HepG2 (cell line): ENCODE results near the gene SRSF7. TPM values are rescaled to one million over a fixed set of nuclear protein-coding genes. Genes with fewer than 3 reads are reported as not detected.
A peak's percentile ranks its signal among the peaks of the same experiment; 100 is the strongest.

ENCODE experiments used
- ADNP ChIP-seq: sonication (generic); formaldehyde crosslinking; IDR thresholded peaks from 2 replicates; pipeline ENCODE4 v1.4.0; 2020; ENCODE audit warnings: missing genetic modification reagents
- CBFB ChIP-seq: sonication (generic); formaldehyde crosslinking; IDR thresholded peaks from 2 replicates; pipeline ENCODE4 v1.4.0; 2020; ENCODE audit warnings: missing genetic modification reagents
- CHD2 ChIP-seq: IDR thresholded peaks from 2 replicates; pipeline ENCODE4 v1.6.1; 2011; ENCODE audit warnings: low read depth, low read length, improper control_type of control experiment
- ETV5 ChIP-seq: IDR thresholded peaks from 2 replicates; pipeline ENCODE4 v1.6.1; 2018; ENCODE audit warnings: missing biosample characterization, missing genetic modification reagents, inconsistent platforms, borderline replicate concordance
- FOXO1 ChIP-seq: sonication (generic); formaldehyde crosslinking; IDR thresholded peaks from 2 replicates; pipeline ENCODE4 v1.4.0; 2020; ENCODE audit warnings: missing genetic modification reagents
- MIXL1 ChIP-seq: IDR thresholded peaks from 2 replicates; pipeline ENCODE4 v1.6.1; 2016
- NR1H2 ChIP-seq: sonication (generic); formaldehyde crosslinking; IDR thresholded peaks from 2 replicates; pipeline ENCODE4 v1.8.1; 2022; ENCODE audit warnings: low read depth, missing genetic modification reagents, borderline replicate concordance
- PHF21A ChIP-seq: sonication (generic); formaldehyde crosslinking; IDR thresholded peaks from 2 replicates; pipeline ENCODE4 v1.5.0; 2020; ENCODE audit warnings: mild to moderate bottlenecking, missing genetic modification reagents
- PHF5A ChIP-seq: IDR thresholded peaks from one replicate; pipeline ENCODE4 v1.6.1; 2018; ENCODE audit warnings: low read depth, missing genetic modification reagents; ENCODE audit not compliant: unreplicated experiment
- SALL2 ChIP-seq: sonication (generic); formaldehyde crosslinking; IDR thresholded peaks from 2 replicates; pipeline ENCODE4 v1.8.1; 2023; ENCODE audit warnings: mild to moderate bottlenecking, missing genetic modification reagents, inconsistent platforms
- SRY ChIP-seq: sonication (generic); formaldehyde crosslinking; IDR thresholded peaks from 2 replicates; pipeline ENCODE4 v1.8.0; 2022; ENCODE audit warnings: mild to moderate bottlenecking, missing genetic modification reagents
- STAT5B ChIP-seq: sonication (generic); formaldehyde crosslinking; IDR thresholded peaks from 2 replicates; pipeline ENCODE4 v1.4.0; 2020; ENCODE audit warnings: missing genetic modification reagents
- ZFP82 ChIP-seq: sonication (generic); formaldehyde crosslinking; IDR thresholded peaks from 2 replicates; pipeline ENCODE4 v1.5.1; 2020; ENCODE audit warnings: mild to moderate bottlenecking, missing genetic modification reagents, borderline replicate concordance
- ZNF121 ChIP-seq: sonication (generic); formaldehyde crosslinking; IDR thresholded peaks from 2 replicates; pipeline ENCODE4 v1.5.0; 2020; ENCODE audit warnings: mild to moderate bottlenecking, missing genetic modification reagents
- ZNF138 ChIP-seq: sonication (generic); formaldehyde crosslinking; IDR thresholded peaks from 2 replicates; pipeline ENCODE4 v1.5.0; 2020; ENCODE audit warnings: mild to moderate bottlenecking, low read depth, missing genetic modification reagents
- ZNF17 ChIP-seq: sonication (generic); formaldehyde crosslinking; IDR thresholded peaks from 2 replicates; pipeline ENCODE4 v1.5.0; 2020; ENCODE audit warnings: mild to moderate bottlenecking, missing genetic modification reagents
- ZNF205 ChIP-seq: IDR thresholded peaks from 2 replicates; pipeline ENCODE4 v1.6.1; 2018; ENCODE audit warnings: missing biosample characterization, missing genetic modification reagents
- ZNF446 ChIP-seq: sonication (generic); formaldehyde crosslinking; IDR thresholded peaks from 2 replicates; pipeline ENCODE4 v1.5.0; 2020; ENCODE audit warnings: mild to moderate bottlenecking, missing genetic modification reagents
- ZNF563 ChIP-seq: sonication (generic); formaldehyde crosslinking; IDR thresholded peaks from 2 replicates; pipeline ENCODE4 v1.8.0; 2022; ENCODE audit warnings: mild to moderate bottlenecking, moderate library complexity, missing genetic modification reagents
- polyA plus RNA-seq, 8 experiments: library from polyadenylated mRNA; depleted of rRNA in 3 of 8; stranded (reverse) in 7 of 8; unstranded in 1 of 8; fragments of >200 nt; fragmentation: Illumina TruSeq in 4 of 8; extraction: Trizol in 4 of 8; gene quantifications; 2 replicates each; pipeline versions ENCODE4 v1.2.1 to v1.2.3, GENCODE V29; 2011 to 2016; ENCODE audit warnings: low read depth in 4 of 8, missing spikeins in 1 of 8, mixed read lengths in 1 of 8; ENCODE audit not compliant: insufficient read depth in 1 of 8
- total RNA-seq, 5 experiments: library from RNA; depleted of rRNA; stranded (reverse); fragments of >200 nt; fragmentation: Illumina TruSeq; extraction: Trizol; gene quantifications; 2 replicates each; pipeline ENCODE4 v1.2.3, GENCODE V29; 2016; ENCODE audit warnings: low read depth in 1 of 5
- TF ChIP-seq, protein P1 (sequence below): sonication (generic); formaldehyde crosslinking; IDR thresholded peaks from 2 replicates; pipeline ENCODE4 v1.4.0; 2020; ENCODE audit warnings: missing genetic modification reagents
- TF ChIP-seq, protein P2 (sequence below): sonication (generic); formaldehyde crosslinking; IDR thresholded peaks from 2 replicates; pipeline ENCODE4 v1.5.0; 2020; ENCODE audit warnings: missing genetic modification reagents
- TF ChIP-seq, protein P3 (sequence below): sonication (generic); formaldehyde crosslinking; IDR thresholded peaks from 2 replicates; pipeline ENCODE4 v1.8.1; 2023; ENCODE audit warnings: mild to moderate bottlenecking, moderate library complexity, missing genetic modification reagents
- TF ChIP-seq, protein P4 (sequence below): sonication (generic); formaldehyde crosslinking; IDR thresholded peaks from 2 replicates; pipeline ENCODE4 v1.9.0; 2021; ENCODE audit warnings: missing genetic modification reagents, borderline replicate concordance

The SRSF7 gene
- total and polyA plus RNA-seq, 2 of the 13 experiments (the other 11 are each of a cell fraction or from before 2014, with no cell fraction given): 172 to 275 TPM

DNA sequence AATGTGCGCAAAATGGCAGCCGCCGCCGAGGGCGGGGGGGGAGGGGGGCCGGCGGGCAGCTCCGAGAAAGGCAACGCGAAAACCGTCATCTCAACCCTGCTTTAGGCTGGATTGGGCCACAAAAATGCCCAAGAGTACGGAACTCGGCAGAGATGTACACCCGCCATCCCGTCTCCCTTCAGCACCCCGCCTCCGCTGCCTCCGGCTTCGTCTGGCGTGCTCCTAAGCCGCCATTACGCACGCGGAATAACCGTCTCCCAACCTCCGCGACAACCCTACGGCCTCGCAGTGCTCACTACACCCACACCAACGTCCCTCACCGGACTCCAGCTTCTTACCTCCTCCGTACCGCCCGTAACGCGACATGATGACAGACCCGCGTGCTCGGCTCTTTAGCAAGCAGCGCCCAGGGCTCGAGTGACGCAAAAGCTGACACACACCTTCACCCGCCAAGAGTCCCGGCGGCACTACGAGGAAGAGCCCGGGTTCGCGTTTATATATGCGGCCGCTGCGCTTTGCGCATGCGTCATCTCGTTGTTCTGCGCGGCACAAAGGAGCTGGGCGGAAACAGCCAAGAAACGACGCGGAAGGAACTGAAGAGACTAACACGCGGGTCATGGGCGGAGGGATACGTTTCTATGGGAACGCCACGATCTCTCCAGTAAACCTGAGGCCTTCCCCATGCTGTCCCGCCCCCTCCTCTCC is at the start of gene SRSF7 (continued):
- TF ChIP-seq, protein P1, sequence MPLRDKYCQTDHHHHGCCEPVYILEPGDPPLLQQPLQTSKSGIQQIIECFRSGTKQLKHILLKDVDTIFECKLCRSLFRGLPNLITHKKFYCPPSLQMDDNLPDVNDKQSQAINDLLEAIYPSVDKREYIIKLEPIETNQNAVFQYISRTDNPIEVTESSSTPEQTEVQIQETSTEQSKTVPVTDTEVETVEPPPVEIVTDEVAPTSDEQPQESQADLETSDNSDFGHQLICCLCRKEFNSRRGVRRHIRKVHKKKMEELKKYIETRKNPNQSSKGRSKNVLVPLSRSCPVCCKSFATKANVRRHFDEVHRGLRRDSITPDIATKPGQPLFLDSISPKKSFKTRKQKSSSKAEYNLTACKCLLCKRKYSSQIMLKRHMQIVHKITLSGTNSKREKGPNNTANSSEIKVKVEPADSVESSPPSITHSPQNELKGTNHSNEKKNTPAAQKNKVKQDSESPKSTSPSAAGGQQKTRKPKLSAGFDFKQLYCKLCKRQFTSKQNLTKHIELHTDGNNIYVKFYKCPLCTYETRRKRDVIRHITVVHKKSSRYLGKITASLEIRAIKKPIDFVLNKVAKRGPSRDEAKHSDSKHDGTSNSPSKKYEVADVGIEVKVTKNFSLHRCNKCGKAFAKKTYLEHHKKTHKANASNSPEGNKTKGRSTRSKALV (CRISPR knock-in tag): peak; percentile 78
- TF ChIP-seq, protein P2, sequence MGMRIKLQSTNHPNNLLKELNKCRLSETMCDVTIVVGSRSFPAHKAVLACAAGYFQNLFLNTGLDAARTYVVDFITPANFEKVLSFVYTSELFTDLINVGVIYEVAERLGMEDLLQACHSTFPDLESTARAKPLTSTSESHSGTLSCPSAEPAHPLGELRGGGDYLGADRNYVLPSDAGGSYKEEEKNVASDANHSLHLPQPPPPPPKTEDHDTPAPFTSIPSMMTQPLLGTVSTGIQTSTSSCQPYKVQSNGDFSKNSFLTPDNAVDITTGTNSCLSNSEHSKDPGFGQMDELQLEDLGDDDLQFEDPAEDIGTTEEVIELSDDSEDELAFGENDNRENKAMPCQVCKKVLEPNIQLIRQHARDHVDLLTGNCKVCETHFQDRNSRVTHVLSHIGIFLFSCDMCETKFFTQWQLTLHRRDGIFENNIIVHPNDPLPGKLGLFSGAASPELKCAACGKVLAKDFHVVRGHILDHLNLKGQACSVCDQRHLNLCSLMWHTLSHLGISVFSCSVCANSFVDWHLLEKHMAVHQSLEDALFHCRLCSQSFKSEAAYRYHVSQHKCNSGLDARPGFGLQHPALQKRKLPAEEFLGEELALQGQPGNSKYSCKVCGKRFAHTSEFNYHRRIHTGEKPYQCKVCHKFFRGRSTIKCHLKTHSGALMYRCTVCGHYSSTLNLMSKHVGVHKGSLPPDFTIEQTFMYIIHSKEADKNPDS: peak; percentile 85; the same call in 1 of the 2 replicates
- TF ChIP-seq ETV5 (CRISPR knock-in tag) (peak; percentile 80), ZNF205 (peak; percentile 91; the same call in 1 of the 2 replicates), STAT5B (CRISPR knock-in tag) (peak; percentile 95; the same call in 1 of the 2 replicates), SRY (peak; percentile 86; the same call in 1 of the 2 replicates), CBFB (CRISPR knock-in tag) (peak; percentile 79), ZNF446 (peak; percentile 76; the same call in 1 of the 2 replicates), CHD2 (peak; percentile 85), ZNF121 (CRISPR knock-in tag) (0 out of 2 replicates have a peak, but pooled peaks have one; percentile 32), ZFP82 (CRISPR knock-in tag) (peak; percentile 97), ADNP (no peak), ZNF17 (CRISPR knock-in tag) (peak; percentile 89; the same call in 1 of the 2 replicates), ZNF563 (CRISPR knock-in tag) (peak; percentile 92), FOXO1 (CRISPR knock-in tag) (no peak; the same call in 1 of the 2 replicates), PHF21A (CRISPR knock-in tag) (peak; percentile 62; the same call in 1 of the 2 replicates), ZNF138 (CRISPR knock-in tag) (peak; percentile 80; the same call in 1 of the 2 replicates), NR1H2 (CRISPR knock-in tag) (no peak; the same call in 1 of the 2 replicates), PHF5A (CRISPR knock-in tag) (peak; percentile 38), SALL2 (CRISPR knock-in tag) (peak; percentile 75), MIXL1 (CRISPR knock-in tag) (no peak)
- TF ChIP-seq, protein P3, sequence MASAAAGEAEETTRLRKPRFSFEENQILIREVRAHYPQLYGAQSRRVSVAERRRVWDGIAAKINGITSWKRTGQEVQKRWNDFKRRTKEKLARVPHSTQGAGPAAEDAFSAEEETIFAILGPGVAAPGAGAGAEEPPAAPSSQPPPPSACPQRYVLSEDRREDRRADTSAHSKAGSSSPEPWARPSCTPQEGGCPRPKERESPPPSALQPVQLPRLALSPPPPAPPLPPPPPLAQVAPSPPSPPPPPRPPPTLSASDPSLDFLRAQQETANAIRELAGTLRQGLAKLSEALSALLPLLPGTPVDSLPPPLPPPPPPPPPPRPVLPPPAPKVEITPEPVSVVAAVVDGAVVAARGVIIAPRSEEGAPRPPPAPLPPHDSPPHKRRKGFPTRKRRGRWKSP: peak; percentile 92
- TF ChIP-seq, protein P4, sequence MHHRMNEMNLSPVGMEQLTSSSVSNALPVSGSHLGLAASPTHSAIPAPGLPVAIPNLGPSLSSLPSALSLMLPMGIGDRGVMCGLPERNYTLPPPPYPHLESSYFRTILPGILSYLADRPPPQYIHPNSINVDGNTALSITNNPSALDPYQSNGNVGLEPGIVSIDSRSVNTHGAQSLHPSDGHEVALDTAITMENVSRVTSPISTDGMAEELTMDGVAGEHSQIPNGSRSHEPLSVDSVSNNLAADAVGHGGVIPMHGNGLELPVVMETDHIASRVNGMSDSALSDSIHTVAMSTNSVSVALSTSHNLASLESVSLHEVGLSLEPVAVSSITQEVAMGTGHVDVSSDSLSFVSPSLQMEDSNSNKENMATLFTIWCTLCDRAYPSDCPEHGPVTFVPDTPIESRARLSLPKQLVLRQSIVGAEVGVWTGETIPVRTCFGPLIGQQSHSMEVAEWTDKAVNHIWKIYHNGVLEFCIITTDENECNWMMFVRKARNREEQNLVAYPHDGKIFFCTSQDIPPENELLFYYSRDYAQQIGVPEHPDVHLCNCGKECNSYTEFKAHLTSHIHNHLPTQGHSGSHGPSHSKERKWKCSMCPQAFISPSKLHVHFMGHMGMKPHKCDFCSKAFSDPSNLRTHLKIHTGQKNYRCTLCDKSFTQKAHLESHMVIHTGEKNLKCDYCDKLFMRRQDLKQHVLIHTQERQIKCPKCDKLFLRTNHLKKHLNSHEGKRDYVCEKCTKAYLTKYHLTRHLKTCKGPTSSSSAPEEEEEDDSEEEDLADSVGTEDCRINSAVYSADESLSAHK (CRISPR knock-in tag): peak; percentile 86; the same call in 1 of the 2 replicates
